ENCODE measurements around the gene ANKRA2. TPM values are rescaled to one million over a fixed set of nuclear protein-coding genes. Genes with fewer than 3 reads are reported as not detected.

ANKRA2 gene
- total and polyA plus RNA-seq, 10 of the 15 experiments (the other 5 are each of a cell fraction or from before 2014, with no cell fraction given): 12.3 to 47.1 (median 21.9) TPM

DNA sequence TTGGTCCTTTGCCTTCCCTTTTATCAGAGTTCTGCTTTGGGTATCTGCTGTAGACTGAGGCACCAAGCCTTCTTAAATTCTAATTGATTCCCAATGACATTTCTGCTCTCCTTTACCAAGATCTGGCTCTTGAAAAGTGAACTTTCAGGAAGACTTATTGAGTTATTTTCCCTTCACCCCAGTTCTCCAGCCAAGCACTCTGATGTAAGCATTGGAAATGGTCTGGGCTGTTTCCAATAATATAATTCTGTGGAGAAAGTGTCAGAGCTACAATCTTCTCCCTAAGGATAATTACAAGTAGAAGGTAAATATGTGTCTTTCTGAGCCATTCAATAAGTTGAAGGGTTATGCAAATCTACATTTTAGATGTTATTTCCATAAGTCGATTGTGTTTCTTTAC, 36.4 kb downstream of the ANKRA2 start:
- Histone ChIP-seq H3K9ac (ENCODE audit: control insufficient read depth, insufficient read depth, low read length) (no peak overlapping the region), H3K79me2 (ENCODE audit: control insufficient read depth, insufficient read depth, low read length) (no peaks in the 10 kb centered on the region), H3K27me3 (replicated peaks in 1 of 2; ENCODE audit: control insufficient read depth in 2 of 2, insufficient read depth in 2 of 2, low read length in 1 of 2) (no peaks in the 10 kb centered on the region; a peak in 1 of 4 replicates), H3K4me1 (ENCODE audit: control insufficient read depth, insufficient read depth, low read length) (no peaks in the 10 kb centered on the region), H4K20me1 (ENCODE audit: control insufficient read depth, insufficient read depth) (no peaks in the 10 kb centered on the region), H3K36me3 (ENCODE audit: control insufficient read depth in 2 of 2, insufficient read depth in 2 of 2, low read length in 1 of 2) (no peaks in the 10 kb centered on the region), H3K9me3 (replicated peaks; ENCODE audit: control insufficient read depth, insufficient read depth, low read length) (no peaks in the 10 kb centered on the region), H3K4me2 (ENCODE audit: control insufficient read depth, insufficient read depth) (no peak overlapping the region), H3K4me3 (no peak overlapping the region), H2AFZ (ENCODE audit: control insufficient read depth, low read depth, low read length) (no peak overlapping the region), H3K27ac (ENCODE audit: control insufficient read depth, insufficient read depth) (no peak overlapping the region)
- BruUV-seq (replicated peaks): no TSS peak
- WGBS (ENCODE audit: insufficient coverage, insufficient replicate concordance, low lambda C conversion rate, missing lambda C conversion rate): 40% methylated on average over 1 of the region's 1 CpG
- RAD21 ChIA-PET (ENCODE audit: unreplicated experiment): no interaction called here
- POLR2A ChIA-PET: no interaction called here
- intact Hi-C loops (cut with micrococcal nuclease; ENCODE audit: unreplicated experiment): no loop called here
- in situ Hi-C loops (cut with MboI): no loop called here
- TF ChIP-seq TBL1XR1 (IDR thresholded peaks at IDR 0.05; ENCODE audit: low read depth, low read length): no peak
- TF ChIP-seq RAD51 (IDR thresholded peaks at IDR 0.05): no peak
- TF ChIP-seq, protein P1, sequence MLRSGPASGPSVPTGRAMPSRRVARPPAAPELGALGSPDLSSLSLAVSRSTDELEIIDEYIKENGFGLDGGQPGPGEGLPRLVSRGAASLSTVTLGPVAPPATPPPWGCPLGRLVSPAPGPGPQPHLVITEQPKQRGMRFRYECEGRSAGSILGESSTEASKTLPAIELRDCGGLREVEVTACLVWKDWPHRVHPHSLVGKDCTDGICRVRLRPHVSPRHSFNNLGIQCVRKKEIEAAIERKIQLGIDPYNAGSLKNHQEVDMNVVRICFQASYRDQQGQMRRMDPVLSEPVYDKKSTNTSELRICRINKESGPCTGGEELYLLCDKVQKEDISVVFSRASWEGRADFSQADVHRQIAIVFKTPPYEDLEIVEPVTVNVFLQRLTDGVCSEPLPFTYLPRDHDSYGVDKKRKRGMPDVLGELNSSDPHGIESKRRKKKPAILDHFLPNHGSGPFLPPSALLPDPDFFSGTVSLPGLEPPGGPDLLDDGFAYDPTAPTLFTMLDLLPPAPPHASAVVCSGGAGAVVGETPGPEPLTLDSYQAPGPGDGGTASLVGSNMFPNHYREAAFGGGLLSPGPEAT (IDR thresholded peaks at IDR 0.05; ENCODE audit: low read depth): no peak
- TF ChIP-seq RB1 (IDR thresholded peaks at IDR 0.05; ENCODE audit: borderline replicate concordance): no peak
- TF ChIP-seq, protein P2, sequence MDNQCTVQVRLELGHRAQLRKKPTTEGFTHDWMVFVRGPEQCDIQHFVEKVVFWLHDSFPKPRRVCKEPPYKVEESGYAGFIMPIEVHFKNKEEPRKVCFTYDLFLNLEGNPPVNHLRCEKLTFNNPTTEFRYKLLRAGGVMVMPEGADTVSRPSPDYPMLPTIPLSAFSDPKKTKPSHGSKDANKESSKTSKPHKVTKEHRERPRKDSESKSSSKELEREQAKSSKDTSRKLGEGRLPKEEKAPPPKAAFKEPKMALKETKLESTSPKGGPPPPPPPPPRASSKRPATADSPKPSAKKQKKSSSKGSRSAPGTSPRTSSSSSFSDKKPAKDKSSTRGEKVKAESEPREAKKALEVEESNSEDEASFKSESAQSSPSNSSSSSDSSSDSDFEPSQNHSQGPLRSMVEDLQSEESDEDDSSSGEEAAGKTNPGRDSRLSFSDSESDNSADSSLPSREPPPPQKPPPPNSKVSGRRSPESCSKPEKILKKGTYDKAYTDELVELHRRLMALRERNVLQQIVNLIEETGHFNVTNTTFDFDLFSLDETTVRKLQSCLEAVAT (IDR thresholded peaks at IDR 0.05): no peak
- no peak for TF ChIP-seq ZNF384 (IDR thresholded peaks at IDR 0.05; ENCODE audit: borderline replicate concordance, low read depth, low read length)
- no peak for TF ChIP-seq EGR1 (IDR thresholded peaks at IDR 0.05; ENCODE audit: borderline replicate concordance in 1 of 2, low read depth in 2 of 2, low read length in 2 of 2)
- TF ChIP-seq CHD4 (IDR thresholded peaks at IDR 0.05): no peak
- TF ChIP-seq RBBP5 (conservative IDR thresholded peaks at IDR 0.05): no peak
- no peak for TF ChIP-seq FOS (IDR thresholded peaks at IDR 0.05; ENCODE audit: borderline replicate concordance, extremely low read depth, insufficient read length)
- TF ChIP-seq POLR2AphosphoS2 (IDR thresholded peaks at IDR 0.05; ENCODE audit: low read depth, low read length): no peak
- TF ChIP-seq, protein P3, sequence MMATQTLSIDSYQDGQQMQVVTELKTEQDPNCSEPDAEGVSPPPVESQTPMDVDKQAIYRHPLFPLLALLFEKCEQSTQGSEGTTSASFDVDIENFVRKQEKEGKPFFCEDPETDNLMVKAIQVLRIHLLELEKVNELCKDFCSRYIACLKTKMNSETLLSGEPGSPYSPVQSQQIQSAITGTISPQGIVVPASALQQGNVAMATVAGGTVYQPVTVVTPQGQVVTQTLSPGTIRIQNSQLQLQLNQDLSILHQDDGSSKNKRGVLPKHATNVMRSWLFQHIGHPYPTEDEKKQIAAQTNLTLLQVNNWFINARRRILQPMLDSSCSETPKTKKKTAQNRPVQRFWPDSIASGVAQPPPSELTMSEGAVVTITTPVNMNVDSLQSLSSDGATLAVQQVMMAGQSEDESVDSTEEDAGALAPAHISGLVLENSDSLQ (IDR thresholded peaks at IDR 0.05): no peak
- TF ChIP-seq SREBF2 (IDR thresholded peaks at IDR 0.05; ENCODE audit: low read length): no peak
- no peak for TF ChIP-seq RAD21 (IDR thresholded peaks at IDR 0.05; ENCODE audit: insufficient read depth, low read depth, low read length)
- no peak for TF ChIP-seq HCFC1 (IDR thresholded peaks at IDR 0.05; ENCODE audit: low read length)
- no peak for TF ChIP-seq NFYA (IDR thresholded peaks at IDR 0.05; ENCODE audit: borderline replicate concordance, low read depth, low read length)
- TF ChIP-seq LARP7 (IDR thresholded peaks at IDR 0.05): no peak
- no peak for TF ChIP-seq GABPA (IDR thresholded peaks at IDR 0.05; ENCODE audit: low read depth)
- ATAC-seq (no peak), FAIRE-seq (no peak), DNase-seq (ENCODE audit: low read depth, low spot score) (no peak)
- SMC1A ChIA-PET (ENCODE audit: uncharacterized antibody, unreplicated experiment): no interaction called here
- CTCF ChIA-PET: interaction anchor here (0.8 to 4.1 kb wide), 2 partner anchors 8 to 284 kb away, joined by 3 to 28 read pairs; no protein-coding TSS in a partner anchor
